ENCODE results near the gene MGA.

MGA gene

GRCh38 chr15:41659190-41659589 lies 1.0 kb upstream of the MGA start:
- no peak for DNase-seq

DNA sequence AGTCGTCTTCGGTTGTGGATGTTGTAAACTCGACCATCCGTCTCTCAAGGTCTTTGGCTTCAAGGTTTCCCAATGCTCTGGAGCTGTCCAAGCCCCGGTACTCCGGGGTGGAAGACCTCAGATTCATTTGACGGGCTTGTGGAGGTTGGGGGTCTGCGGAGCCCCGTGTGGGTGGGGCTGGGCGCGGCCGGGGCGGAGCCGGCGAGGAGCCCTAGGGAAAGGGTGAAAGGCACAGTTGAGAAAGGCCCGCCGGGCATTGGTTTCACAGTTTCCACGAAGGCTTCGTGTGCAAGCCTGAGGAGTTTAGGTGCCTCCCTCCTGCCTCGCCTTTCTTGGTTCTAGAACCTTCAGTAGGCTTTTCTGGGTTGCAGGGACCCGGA lies 360 bp upstream of the MGA start:
- no peak for DNase-seq

DNA sequence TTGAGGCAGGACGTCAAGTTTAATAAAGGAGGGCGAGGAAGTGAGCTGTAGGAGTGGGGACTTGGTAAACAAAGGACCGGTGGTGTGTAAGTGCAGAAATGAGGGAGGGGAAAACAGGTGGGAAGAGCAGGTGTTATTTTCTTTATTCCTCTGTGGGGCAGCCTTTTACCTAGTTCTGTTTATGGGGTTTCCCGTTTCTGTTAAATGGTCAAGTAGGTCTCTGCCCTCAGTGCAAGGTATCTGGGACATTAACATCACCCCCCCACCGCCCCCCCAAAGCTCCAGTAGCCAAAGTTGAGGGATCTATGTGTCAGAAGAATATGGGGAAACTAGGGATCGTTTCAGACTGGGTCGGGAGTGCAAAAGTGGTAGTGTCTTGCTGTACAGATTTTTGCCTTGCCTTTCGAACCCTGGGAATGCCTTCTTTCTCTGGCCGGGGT lies 893 bp downstream of the MGA start:
- DNase-seq: no peak

- peak; percentile 63 for DNase-seq
Measured at GRCh38 chr15:41661518-41662225, 1.5 kb downstream of the MGA start.

DNA sequence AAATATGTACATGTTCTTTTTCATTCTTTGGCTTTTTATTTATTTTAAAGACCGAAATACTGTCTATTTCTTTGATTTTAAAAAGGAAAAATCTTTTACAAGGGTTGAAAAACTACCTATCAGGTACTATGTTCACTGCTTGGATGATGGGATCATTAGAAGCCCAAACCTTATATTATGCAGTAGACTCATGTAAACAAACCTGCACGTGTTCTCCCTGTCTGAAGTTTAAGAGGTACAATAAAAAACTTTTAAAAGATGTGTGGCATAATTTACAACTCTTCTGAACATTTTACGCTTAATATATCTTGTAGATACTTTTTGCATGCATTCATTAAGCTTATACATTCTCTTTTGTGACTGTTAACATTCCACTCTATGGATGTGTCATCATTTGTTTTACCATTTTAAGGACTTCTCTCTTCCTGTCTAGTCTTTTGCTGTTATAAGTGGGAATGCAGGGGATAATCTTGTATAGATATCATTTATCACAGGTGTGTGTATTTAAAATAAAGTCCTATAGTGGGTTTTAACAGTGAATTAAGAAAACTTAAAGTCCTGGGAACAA lies 6.2 kb downstream of the MGA start:
- no peak for DNase-seq

GRCh38 chr15:41669701-41670100 lies 9.5 kb downstream of the MGA start:
- DNase-seq: no peak

- DNase-seq: no peak
Measured at GRCh38 chr15:41671656-41672648, 11.7 kb downstream of the MGA start.

DNA sequence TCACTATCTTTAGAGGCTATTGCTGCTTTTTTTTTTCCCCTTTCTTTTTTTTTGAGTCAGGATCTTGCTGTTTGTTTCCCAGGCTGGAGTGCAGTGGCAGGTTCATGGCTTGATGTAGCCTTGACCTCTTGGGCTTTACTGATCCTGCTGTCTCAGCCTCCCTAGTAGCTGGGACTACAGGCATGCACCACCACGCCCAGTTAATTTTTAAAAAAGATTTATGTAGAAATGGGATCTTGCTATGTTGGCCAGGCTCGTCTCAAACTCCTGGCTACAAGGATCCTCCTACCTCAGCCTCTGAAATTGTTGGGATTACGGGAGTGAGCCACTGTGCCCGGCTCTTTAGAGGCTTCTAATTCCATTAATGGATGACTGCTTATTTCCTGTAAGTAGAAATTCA lies 15.1 kb downstream of the MGA start:
- DNase-seq: no peak

DNA sequence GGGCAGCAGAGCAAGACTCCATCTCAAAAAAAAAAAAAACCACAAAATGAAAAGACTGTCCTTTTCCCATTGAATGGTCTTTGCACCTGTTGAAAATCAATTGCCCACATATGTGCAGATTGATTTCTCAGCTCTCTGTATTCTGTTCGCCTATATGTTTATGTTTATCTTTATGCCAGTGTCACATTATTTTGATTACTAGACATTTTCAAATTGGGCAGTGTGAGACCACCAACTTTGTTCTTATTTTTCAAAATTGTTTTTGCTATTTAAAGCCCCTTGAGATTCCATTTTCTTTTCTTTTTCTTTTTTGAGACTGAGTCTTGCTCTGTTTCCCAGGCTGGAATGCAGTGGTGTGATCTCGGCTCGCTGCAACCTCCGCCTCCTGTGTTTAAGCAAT lies 18.5 kb downstream of the MGA start:
- no peak for DNase-seq

GRCh38 chr15:41683955-41684354 lies 23.8 kb downstream of the MGA start:
- DNase-seq: no peak

GRCh38 chr15:41688671-41689070 lies 28.5 kb downstream of the MGA start:
- DNase-seq: no peak

DNA sequence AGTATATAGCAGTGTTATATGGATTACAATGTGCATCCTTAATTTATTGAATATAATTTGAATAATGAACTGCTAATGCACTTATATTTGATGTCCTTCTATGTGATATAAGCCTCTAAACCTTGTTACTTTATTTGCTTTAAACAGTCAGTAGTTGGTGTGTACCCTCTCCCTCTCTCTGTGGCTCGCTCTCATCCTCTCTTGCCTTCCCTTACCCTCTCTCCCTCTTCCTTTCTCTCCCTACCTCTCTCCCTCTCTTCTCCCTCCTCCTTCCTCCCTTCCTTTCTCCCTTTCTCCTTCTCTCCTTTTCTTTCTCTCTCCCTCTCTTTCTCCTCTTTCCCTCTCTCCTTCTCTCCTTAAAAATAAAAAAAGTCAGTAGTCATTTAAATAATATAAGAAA lies 28.9 kb downstream of the MGA start:
- no peak for DNase-seq

- DNase-seq: peak; percentile 21
Measured at GRCh38 chr15:41689834-41690233, 29.6 kb downstream of the MGA start.

- DNase-seq: no peak
Measured at GRCh38 chr15:41690636-41691035, 30.4 kb downstream of the MGA start.

DNA sequence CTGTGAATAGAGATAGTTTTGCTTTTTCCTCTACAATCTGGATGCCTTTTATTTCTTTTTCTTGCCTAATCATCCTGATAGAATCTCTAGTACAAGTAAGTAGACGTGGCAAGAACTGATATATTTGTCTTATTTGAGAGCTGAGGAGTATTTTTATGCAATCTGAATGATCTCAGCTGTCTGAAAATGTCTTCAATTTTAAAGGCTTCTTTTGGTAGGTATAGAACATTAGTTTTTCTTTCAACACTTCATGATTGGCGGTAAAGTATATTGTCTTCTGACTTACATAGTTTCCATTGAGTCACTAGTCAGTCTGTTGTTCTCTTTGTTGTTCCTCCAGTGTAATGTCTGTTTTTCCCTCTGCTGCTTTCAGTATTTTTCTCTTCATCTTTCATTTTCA lies 31.3 kb downstream of the MGA start:
- DNase-seq: no peak

DNA sequence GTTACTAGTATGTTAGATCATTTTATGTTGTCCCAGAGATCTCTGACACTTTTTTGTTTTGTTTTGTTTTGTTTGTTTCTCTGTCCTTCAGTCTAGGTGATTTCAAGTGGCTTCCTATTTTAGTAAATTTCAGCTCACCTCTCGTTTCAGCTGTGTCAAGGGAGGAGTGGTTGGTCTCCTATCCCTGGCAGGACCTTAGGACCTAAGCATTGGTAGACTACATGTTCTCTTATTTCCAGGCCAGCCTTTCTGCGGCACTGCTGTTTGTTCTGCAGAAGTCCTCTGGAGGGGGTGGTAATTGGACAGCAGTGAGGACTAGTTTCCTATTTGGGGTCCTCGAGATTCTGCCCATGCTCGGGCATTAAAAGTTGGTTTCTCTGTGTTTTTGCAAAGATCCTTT lies 31.8 kb downstream of the MGA start:
- DNase-seq: no peak

DNA sequence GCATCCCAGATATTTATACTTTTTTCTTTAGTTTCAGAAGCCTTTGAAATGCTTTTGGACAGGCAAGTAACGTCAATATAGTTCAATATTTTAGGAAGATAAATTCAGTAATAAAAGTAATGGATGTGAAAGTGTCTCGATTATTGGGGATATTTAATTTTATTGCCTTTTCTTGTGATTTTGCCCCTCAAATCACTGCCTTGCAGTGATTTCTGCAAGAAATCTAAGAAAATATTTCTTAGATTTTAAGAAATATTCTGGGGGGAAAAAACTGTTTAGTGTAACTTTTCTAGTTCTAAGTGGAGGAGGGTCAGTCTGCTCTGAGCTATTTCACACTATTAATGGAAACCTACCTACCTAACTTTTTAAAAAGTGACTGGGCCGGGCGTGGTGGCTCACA lies 33.6 kb downstream of the MGA start:
- DNase-seq: no peak

- DNase-seq: peak; percentile 66
Measured at GRCh38 chr15:41695750-41696436, 35.7 kb downstream of the MGA start.

GRCh38 chr15:41698779-41699178 lies 38.6 kb downstream of the MGA start:
- no peak for DNase-seq

GRCh38 chr15:41703120-41703519 lies 42.9 kb downstream of the MGA start:
- DNase-seq: no peak

- DNase-seq: no peak
Measured at GRCh38 chr15:41713047-41713446, 52.8 kb downstream of the MGA start.

- DNase-seq: no peak
Measured at GRCh38 chr15:41714291-41714690, 54.1 kb downstream of the MGA start.

GRCh38 chr15:41716864-41717263 lies 56.7 kb downstream of the MGA start:
- no peak for DNase-seq

Measured in GF-D8 (cell line).